DND-41 (cell line): ENCODE measurements around the gene RPL6.
"Not testable (repeated sequence)": the region's sequence is repeated elsewhere in the genome, so short reads cannot be mapped to it uniquely, and the experiment has no call there.

ENCODE experiments used
- ATAC-seq: fragments of 200-7000 bp; cut with Tn5 transposase; 3 replicates; pipeline ENCODE4 v1.9.1; 2021; ENCODE audit warnings: low read depth; ENCODE audit not compliant: insufficient read depth
- DNase-seq: peaks from one replicate; pipeline ENCODE4 v3.0.0-alpha.2; 2020
- H2AFZ ChIP-seq: 2 replicates; pipeline ENCODE4 v1.6.0; 2012; ENCODE audit warnings: low read depth, low read length
- H3K27ac ChIP-seq: 2 replicates; pipeline ENCODE4 v1.5.1; 2012; ENCODE audit warnings: low read length, inconsistent platforms
- H3K27me3 ChIP-seq: fragments of 200-600 bp; sonication (generic); 2 replicates; pipeline ENCODE4 v1.6.0; 2012; ENCODE audit warnings: low read length, mild to moderate bottlenecking, inconsistent platforms; ENCODE audit not compliant: insufficient read depth, poor library complexity
- H3K36me3 ChIP-seq: 2 replicates; pipeline ENCODE4 v1.5.1; 2012; ENCODE audit warnings: low read length, inconsistent platforms; ENCODE audit not compliant: insufficient read depth
- H3K4me1 ChIP-seq: 2 replicates; pipeline ENCODE4 v1.5.1; 2012; ENCODE audit warnings: mild to moderate bottlenecking, low read length; ENCODE audit not compliant: insufficient read depth
- H3K4me2 ChIP-seq: 2 replicates; pipeline ENCODE4 v1.6.0; 2012; ENCODE audit warnings: mild to moderate bottlenecking, moderate library complexity, low read length, inconsistent platforms; ENCODE audit not compliant: insufficient read depth
- H3K4me3 ChIP-seq, 2 experiments: fragments of 200-600 bp in 1 of 2; shearing (Covaris generic) in 1 of 2; 2 replicates each; pipeline ENCODE4 v1.5.1; 2012 to 2016; ENCODE audit warnings: inconsistent platforms in 2 of 2, low read length in 2 of 2, mild to moderate bottlenecking in 2 of 2, low read depth in 1 of 2, moderate library complexity in 1 of 2
- H3K79me2 ChIP-seq: 2 replicates; pipeline ENCODE4 v1.6.0; 2012; ENCODE audit warnings: low read length, inconsistent platforms; ENCODE audit not compliant: insufficient read depth
- H3K9ac ChIP-seq: 2 replicates; pipeline ENCODE4 v1.6.0; 2012; ENCODE audit warnings: low read depth, mild to moderate bottlenecking, inconsistent platforms, low read length, moderate library complexity
- H3K9me3 ChIP-seq: 2 replicates; pipeline ENCODE4 v1.5.1; 2012; ENCODE audit warnings: low read length, moderate library complexity, mild to moderate bottlenecking, inconsistent platforms; ENCODE audit not compliant: insufficient read depth, severe bottlenecking
- H4K20me1 ChIP-seq: 2 replicates; pipeline ENCODE4 v1.6.0; 2012; ENCODE audit warnings: low read length; ENCODE audit not compliant: insufficient read depth
- EZH2 ChIP-seq: IDR thresholded peaks from 3 replicates; pipeline ENCODE4 v1.6.1; 2012; ENCODE audit warnings: borderline replicate concordance, low read depth, mild to moderate bottlenecking, moderate library complexity, low read length, inconsistent platforms; ENCODE audit not compliant: severe bottlenecking
- TF ChIP-seq, protein P1 (sequence below): IDR thresholded peaks from 2 replicates; pipeline ENCODE4 v1.5.1; 2012; ENCODE audit warnings: borderline replicate concordance, low read length, moderate library complexity, mild to moderate bottlenecking; ENCODE audit not compliant: poor library complexity, severe bottlenecking; ENCODE audit errors: extremely low read depth

Gene RPL6

GRCh38 chr12:112401903-112402498 is 7.4 kb downstream of the RPL6 start:
- Histone ChIP-seq H3K27ac (no peak overlapping the region), H2AFZ (no peak overlapping the region), H3K4me3 (no peak overlapping the region), H3K27me3 (no peaks in the 10 kb centered on the region), H3K9me3 (no peaks in the 10 kb centered on the region), H3K4me2 (no peak overlapping the region), H3K9ac (no peak overlapping the region), H3K4me1 (peaks cover 4% of the 10 kb centered on the region; the same call in 1 of the 2 replicates), H3K36me3 (peaks cover 31% of the 10 kb centered on the region), H3K79me2 (peaks cover 4% of the 10 kb centered on the region; the same call in 1 of the 2 replicates), H4K20me1 (peaks cover 22% of the 10 kb centered on the region)
- TF ChIP-seq, protein P1, sequence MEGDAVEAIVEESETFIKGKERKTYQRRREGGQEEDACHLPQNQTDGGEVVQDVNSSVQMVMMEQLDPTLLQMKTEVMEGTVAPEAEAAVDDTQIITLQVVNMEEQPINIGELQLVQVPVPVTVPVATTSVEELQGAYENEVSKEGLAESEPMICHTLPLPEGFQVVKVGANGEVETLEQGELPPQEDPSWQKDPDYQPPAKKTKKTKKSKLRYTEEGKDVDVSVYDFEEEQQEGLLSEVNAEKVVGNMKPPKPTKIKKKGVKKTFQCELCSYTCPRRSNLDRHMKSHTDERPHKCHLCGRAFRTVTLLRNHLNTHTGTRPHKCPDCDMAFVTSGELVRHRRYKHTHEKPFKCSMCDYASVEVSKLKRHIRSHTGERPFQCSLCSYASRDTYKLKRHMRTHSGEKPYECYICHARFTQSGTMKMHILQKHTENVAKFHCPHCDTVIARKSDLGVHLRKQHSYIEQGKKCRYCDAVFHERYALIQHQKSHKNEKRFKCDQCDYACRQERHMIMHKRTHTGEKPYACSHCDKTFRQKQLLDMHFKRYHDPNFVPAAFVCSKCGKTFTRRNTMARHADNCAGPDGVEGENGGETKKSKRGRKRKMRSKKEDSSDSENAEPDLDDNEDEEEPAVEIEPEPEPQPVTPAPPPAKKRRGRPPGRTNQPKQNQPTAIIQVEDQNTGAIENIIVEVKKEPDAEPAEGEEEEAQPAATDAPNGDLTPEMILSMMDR, result no peak
- no peak for TF ChIP-seq EZH2
- DNase-seq (no peak), ATAC-seq (no peak)

GRCh38 chr12:112401054-112401453 is 8.4 kb downstream of the RPL6 start:
- H3K36me3 ChIP-seq, result peaks cover 21% of the 10 kb centered on the region
- H2AFZ ChIP-seq, result no peak overlapping the region
- no peak overlapping the region for H3K4me3 ChIP-seq
- H3K4me2 ChIP-seq, result no peak overlapping the region
- H3K9me3 ChIP-seq, result no peaks in the 10 kb centered on the region
- no peak overlapping the region for H3K27ac ChIP-seq
- DNase-seq (no peak), ATAC-seq (no peak)
- TF ChIP-seq EZH2, result no peak
- TF ChIP-seq, protein P1, result no peak
- peaks cover 14% of the 10 kb centered on the region for H4K20me1 ChIP-seq
- H3K9ac ChIP-seq, result no peak overlapping the region
- H3K27me3 ChIP-seq, result no peaks in the 10 kb centered on the region
- H3K4me1 ChIP-seq, result no peaks in the 10 kb centered on the region
- no peaks in the 10 kb centered on the region for H3K79me2 ChIP-seq

DNA sequence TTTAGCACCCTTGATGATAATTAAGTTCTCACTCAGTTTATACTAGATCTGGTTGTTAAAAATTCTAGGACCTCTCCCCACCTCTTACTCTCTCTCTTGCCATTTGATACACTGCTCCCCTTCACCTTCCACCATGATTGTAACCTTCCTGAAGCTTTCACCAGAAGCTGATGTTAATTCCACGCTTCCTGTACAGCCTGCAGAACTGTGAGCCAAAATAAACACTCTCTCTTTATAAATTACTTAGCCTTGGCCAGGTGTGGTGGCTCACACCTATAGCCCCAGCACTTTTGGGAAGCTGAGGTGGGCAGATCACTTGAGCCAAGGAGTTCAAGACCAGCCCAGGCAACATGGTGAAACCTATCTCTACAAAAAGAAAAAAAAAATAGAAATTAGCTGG is 16.1 kb downstream of the RPL6 start:
- H3K4me2 ChIP-seq, result no peak overlapping the region
- no peaks in the 10 kb centered on the region for H3K4me1 ChIP-seq
- H3K4me3 ChIP-seq, result no peak overlapping the region
- no peak overlapping the region for H3K9ac ChIP-seq
- H3K79me2 ChIP-seq, result no peaks in the 10 kb centered on the region
- H3K27ac ChIP-seq, result no peak overlapping the region
- no peaks in the 10 kb centered on the region for H3K27me3 ChIP-seq
- H3K36me3 ChIP-seq, result no peaks in the 10 kb centered on the region
- no peak overlapping the region for H2AFZ ChIP-seq
- DNase-seq (no peak), ATAC-seq (no peak)
- TF ChIP-seq EZH2, result no peak
- TF ChIP-seq, protein P1, result no peak
- H4K20me1 ChIP-seq, result no peaks in the 10 kb centered on the region
- H3K9me3 ChIP-seq, result no peaks in the 10 kb centered on the region

DNA sequence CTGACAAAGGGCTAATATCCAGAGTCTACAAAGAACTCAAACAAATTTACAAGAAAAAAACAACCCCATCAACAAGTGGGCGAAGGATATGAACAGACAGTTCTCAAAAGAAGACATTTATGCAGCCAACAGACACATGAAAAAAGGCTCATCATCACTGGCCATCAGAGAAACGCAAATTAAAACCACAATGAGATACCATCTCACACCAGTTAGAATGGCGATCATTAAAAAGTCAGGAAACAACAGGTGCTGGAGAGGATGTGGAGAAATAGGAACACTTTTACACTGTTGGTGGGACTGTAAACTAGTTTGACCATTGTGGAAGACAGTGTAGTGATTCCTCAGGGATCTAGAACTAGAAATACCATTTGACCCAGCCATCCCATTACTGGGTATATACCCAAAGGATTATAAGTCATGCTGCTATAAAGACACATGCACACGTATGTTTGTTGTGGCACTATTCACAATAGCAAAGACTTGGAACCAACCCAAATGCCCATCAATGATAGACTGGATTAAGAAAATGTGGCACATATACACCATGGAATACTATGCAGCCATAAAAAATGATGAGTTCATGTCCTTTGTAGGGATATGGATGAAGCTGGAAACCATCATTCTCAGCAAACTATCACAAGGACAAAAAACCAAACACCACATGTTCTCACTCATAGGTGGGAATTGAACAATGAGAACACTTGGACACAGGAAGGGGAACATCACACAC is 19.3 kb downstream of the RPL6 start:
- not testable (repeated sequence) for H3K9ac ChIP-seq, H3K27ac ChIP-seq, H3K4me3 ChIP-seq, ATAC-seq, H3K79me2 ChIP-seq, H3K4me1 ChIP-seq, H3K36me3 ChIP-seq, H3K9me3 ChIP-seq, H4K20me1 ChIP-seq, H3K27me3 ChIP-seq, DNase-seq, H3K4me2 ChIP-seq, H2AFZ ChIP-seq
